CD14-positive monocyte (primary cell): Measurements from ENCODE around the gene PSMD13. TPM values are rescaled to one million over a fixed set of nuclear protein-coding genes. Genes with fewer than 3 reads are reported as not detected.

Experiments used
- DNase-seq, 3 donors: peaks; one replicate each; pipeline ENCODE4 v3.0.0-alpha.2; 2011 to 2022
- H2AFZ ChIP-seq: 2 replicates; pipeline ENCODE4 v1.6.0; 2012; ENCODE audit warnings: mild to moderate bottlenecking, low read depth, low read length, inconsistent platforms; ENCODE audit not compliant: insufficient read depth, poor library complexity, severe bottlenecking
- H3K27ac ChIP-seq, 2 donors: 1 replicate in 1 of 2; 2 replicates in 1 of 2; pipeline ENCODE4 v1.5.1; 2012 to 2013; ENCODE audit warnings: low read length in 2 of 2, control low read depth in 1 of 2, inconsistent platforms in 1 of 2, low read depth in 1 of 2, mild to moderate bottlenecking in 1 of 2
- H3K27me3 ChIP-seq, 2 donors: one replicate each; pipeline versions ENCODE4 v1.6.0 to v1.6.1; 2011 to 2013; ENCODE audit warnings: low read length in 2 of 2; ENCODE audit not compliant: control insufficient read depth in 2 of 2, insufficient read depth in 2 of 2
- H3K36me3 ChIP-seq, 2 donors: replicated peaks in 1 of 2; 1 replicate in 1 of 2; 2 replicates in 1 of 2; pipeline versions ENCODE4 v1.5.1 to v1.6.1; 2012 to 2013; ENCODE audit warnings: low read length in 2 of 2, control low read depth in 1 of 2, inconsistent platforms in 1 of 2, mild to moderate bottlenecking in 1 of 2; ENCODE audit not compliant: insufficient read depth in 2 of 2, control insufficient read depth in 1 of 2
- H3K4me1 ChIP-seq, 2 donors: 1 replicate in 1 of 2; 2 replicates in 1 of 2; pipeline versions ENCODE4 v1.5.1 to v1.6.1; 2012 to 2013; ENCODE audit warnings: low read length in 2 of 2, control low read depth in 1 of 2, inconsistent platforms in 1 of 2, mild to moderate bottlenecking in 1 of 2, moderate library complexity in 1 of 2; ENCODE audit not compliant: insufficient read depth in 2 of 2, control insufficient read depth in 1 of 2
- H3K4me2 ChIP-seq: replicated peaks from 2 replicates; pipeline ENCODE3; 2012; ENCODE audit warnings: low read length, moderate library complexity, mild to moderate bottlenecking; ENCODE audit not compliant: poor library complexity, severe bottlenecking; ENCODE audit errors: extremely low read depth
- H3K4me3 ChIP-seq, 3 experiments: fragments of 200-600 bp in 1 of 3; sonication (generic) in 1 of 3; replicated peaks in 1 of 3; 1 replicate in 2 of 3; 2 replicates in 1 of 3; pipeline ENCODE4 v1.5.1; 2011 to 2013; ENCODE audit warnings: low read length in 3 of 3, mild to moderate bottlenecking in 3 of 3, control low read depth in 2 of 3, low read depth in 2 of 3, inconsistent platforms in 1 of 3, moderate library complexity in 1 of 3
- H3K79me2 ChIP-seq: 2 replicates; pipeline ENCODE4 v1.6.0; 2012; ENCODE audit warnings: mild to moderate bottlenecking, control low read depth, inconsistent platforms, low read length, moderate library complexity; ENCODE audit not compliant: insufficient read depth
- H3K9ac ChIP-seq: 2 replicates; pipeline ENCODE4 v1.6.0; 2017; ENCODE audit warnings: low read length, mild to moderate bottlenecking; ENCODE audit not compliant: insufficient read depth, poor library complexity, severe bottlenecking
- H3K9me3 ChIP-seq, 2 donors: replicated peaks in 1 of 2; 1 replicate in 1 of 2; 2 replicates in 1 of 2; pipeline versions ENCODE4 v1.5.1 to v1.6.1; 2012 to 2013; ENCODE audit warnings: low read length in 2 of 2, control low read depth in 1 of 2; ENCODE audit not compliant: control insufficient read depth in 1 of 2, insufficient read depth in 1 of 2
- H4K20me1 ChIP-seq: 2 replicates; pipeline ENCODE4 v1.6.0; 2012; ENCODE audit warnings: mild to moderate bottlenecking, low read length, control low read depth, moderate library complexity; ENCODE audit not compliant: insufficient read depth
- H3K27ac Mint-ChIP-seq, 7 donors: one replicate each; pipeline ENCODE4 v1.8.0; 2020; ENCODE audit warnings: mild to moderate bottlenecking in 7 of 7, mixed read lengths in 7 of 7, moderate library complexity in 6 of 7, inconsistent platforms in 2 of 7
- H3K27me3 Mint-ChIP-seq, 3 donors: one replicate each; pipeline ENCODE4 v1.8.0; 2021 to 2022; ENCODE audit warnings: low read depth in 3 of 3, mild to moderate bottlenecking in 3 of 3, mixed read lengths in 3 of 3, moderate library complexity in 3 of 3, inconsistent platforms in 1 of 3
- H3K36me3 Mint-ChIP-seq, 2 donors: one replicate each; pipeline ENCODE4 v1.8.0; 2020; ENCODE audit warnings: mixed read lengths in 2 of 2, inconsistent platforms in 1 of 2, mild to moderate bottlenecking in 1 of 2
- H3K4me1 Mint-ChIP-seq: one replicate; pipeline ENCODE4 v1.8.0; 2020; ENCODE audit warnings: mild to moderate bottlenecking, mixed read lengths
- H3K4me3 Mint-ChIP-seq, 2 donors: one replicate each; pipeline ENCODE4 v1.8.0; 2020; ENCODE audit warnings: mild to moderate bottlenecking in 2 of 2, mixed read lengths in 2 of 2, moderate library complexity in 1 of 2
- H3K9me3 Mint-ChIP-seq, 7 donors: one replicate each; pipeline ENCODE4 v1.8.0; 2020 to 2022; ENCODE audit warnings: mixed read lengths in 7 of 7, mild to moderate bottlenecking in 6 of 7, moderate library complexity in 6 of 7, inconsistent platforms in 2 of 7
- WGBS: methylation state at CpG from one replicate; pipeline ENCODE4 v1.1.5; 2013; ENCODE audit warnings: missing lambda C conversion rate; ENCODE audit not compliant: insufficient coverage; 5-methylcytosine and 5-hydroxymethylcytosine counted together
- intact Hi-C, 2 donors: fragments of 100-400 bp; cut with micrococcal nuclease; formaldehyde crosslinking; loops; one replicate each; pipeline versions ENCODE4 v1.15.0 to v1.15.1; 2023
- polyA plus RNA-seq, 3 donors: library from polyadenylated mRNA; depleted of rRNA in 1 of 3; unstranded in 2 of 3; stranded (reverse) in 1 of 3; fragments of 300-500 nt in 2 of 3; fragments of >200 nt in 1 of 3; fragmentation: Illumina TruSeq in 2 of 3; gene quantifications; 1 replicate in 2 of 3; 2 replicates in 1 of 3; pipeline ENCODE4 v1.2.3, GENCODE V29; 2012 to 2021
- TF ChIP-seq, protein P1 (sequence below): fragments of 200-600 bp; IDR thresholded peaks from one replicate; pipeline ENCODE4 v1.8.0; 2022; ENCODE audit warnings: antibody characterized with exemption, mild to moderate bottlenecking

Gene PSMD13
- polyA plus RNA-seq, 3 donors = 136 to 272 (median 218) TPM

DNA sequence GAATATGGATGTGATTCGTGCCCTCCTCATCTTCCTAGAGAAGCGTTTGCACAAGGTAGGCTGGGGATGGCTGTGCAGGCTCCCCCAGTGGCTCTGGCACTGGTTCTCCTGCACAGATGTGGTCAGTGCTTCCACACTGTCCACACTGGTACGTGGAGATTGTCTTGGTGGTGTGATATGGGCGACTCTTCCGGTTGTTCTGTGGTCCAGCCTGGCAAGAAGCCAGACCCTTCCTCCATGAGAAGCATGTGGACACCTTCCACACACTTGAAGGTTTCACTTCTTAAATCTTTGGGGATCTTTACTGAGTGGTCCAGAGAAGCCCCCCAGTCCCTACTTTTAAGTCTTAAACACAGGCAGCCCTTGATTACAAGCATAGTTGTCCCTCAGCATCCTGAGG, 25.5 kb upstream of the PSMD13 start:
- Histone ChIP-seq H3K4me3 (no peak overlapping the region), H3K9me3 (no peaks in the 10 kb centered on the region), H3K79me2 (peaks cover 39% of the 10 kb centered on the region), H3K4me1 (peaks cover 22 to 34% of the 10 kb centered on the region in 2 donors), H2AFZ (no peak overlapping the region), H3K4me2 (no peak overlapping the region), H3K9ac (no peak overlapping the region), H3K27me3 (no peaks in the 10 kb centered on the region), H3K27ac (peak overlapping the region in 1 of 2 donors; percentile 100), H4K20me1 (peaks cover 56% of the 10 kb centered on the region), H3K36me3 (peaks cover 63 to 68% of the 10 kb centered on the region in 2 donors)
- H3K4me1 Mint-ChIP-seq = peaks cover 29% of the 10 kb centered on the region
- WGBS = 100% methylated on average over 2 of the region's 5 CpGs
- no peak for DNase-seq
- intact Hi-C loops = no loop called here
- peak overlapping the region in 4 of 7 donors; percentile 7 to 72 (median 30) for H3K27ac Mint-ChIP-seq
- peaks cover 56 to 70% of the 10 kb centered on the region in 2 donors for H3K36me3 Mint-ChIP-seq
- TF ChIP-seq, protein P1, sequence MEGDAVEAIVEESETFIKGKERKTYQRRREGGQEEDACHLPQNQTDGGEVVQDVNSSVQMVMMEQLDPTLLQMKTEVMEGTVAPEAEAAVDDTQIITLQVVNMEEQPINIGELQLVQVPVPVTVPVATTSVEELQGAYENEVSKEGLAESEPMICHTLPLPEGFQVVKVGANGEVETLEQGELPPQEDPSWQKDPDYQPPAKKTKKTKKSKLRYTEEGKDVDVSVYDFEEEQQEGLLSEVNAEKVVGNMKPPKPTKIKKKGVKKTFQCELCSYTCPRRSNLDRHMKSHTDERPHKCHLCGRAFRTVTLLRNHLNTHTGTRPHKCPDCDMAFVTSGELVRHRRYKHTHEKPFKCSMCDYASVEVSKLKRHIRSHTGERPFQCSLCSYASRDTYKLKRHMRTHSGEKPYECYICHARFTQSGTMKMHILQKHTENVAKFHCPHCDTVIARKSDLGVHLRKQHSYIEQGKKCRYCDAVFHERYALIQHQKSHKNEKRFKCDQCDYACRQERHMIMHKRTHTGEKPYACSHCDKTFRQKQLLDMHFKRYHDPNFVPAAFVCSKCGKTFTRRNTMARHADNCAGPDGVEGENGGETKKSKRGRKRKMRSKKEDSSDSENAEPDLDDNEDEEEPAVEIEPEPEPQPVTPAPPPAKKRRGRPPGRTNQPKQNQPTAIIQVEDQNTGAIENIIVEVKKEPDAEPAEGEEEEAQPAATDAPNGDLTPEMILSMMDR = no peak
- H3K9me3 Mint-ChIP-seq = no peaks in the 10 kb centered on the region
- peaks cover 0 to 6% (median 2%) of the 10 kb centered on the region in 3 donors for H3K27me3 Mint-ChIP-seq
- peak overlapping the region in 1 of 2 donors; percentile 20 for H3K4me3 Mint-ChIP-seq

DNA sequence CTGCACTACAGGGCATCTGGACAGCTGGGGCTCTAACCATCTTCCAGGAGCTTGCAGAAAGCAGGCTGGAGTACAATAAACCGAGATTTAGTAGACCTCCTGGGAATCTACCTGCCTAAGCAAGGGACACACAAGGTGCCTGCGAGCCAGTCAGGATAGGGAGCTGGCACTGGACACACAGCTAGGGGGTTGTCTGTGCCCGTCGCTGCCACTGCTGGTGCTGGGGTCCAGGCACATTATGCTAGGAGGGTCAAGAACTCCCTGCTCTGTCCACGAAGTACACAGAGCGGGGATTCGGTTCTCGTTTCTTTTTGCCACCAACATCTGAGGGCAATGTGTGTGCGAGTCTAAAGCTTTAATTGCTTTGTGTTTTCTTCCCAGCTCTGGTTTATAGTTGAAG, 25.0 kb upstream of the PSMD13 start:
- TF ChIP-seq, protein P1 = no peak
- peaks cover 56 to 71% of the 10 kb centered on the region in 2 donors for H3K36me3 Mint-ChIP-seq
- H3K27ac Mint-ChIP-seq = peak overlapping the region in 2 of 7 donors; percentile 48 to 57
- peaks cover 24% of the 10 kb centered on the region for H3K4me1 Mint-ChIP-seq
- no peak for DNase-seq
- H4K20me1 ChIP-seq = peaks cover 54% of the 10 kb centered on the region
- no peaks in the 10 kb centered on the region for H3K27me3 ChIP-seq
- no peak overlapping the region for H3K27ac ChIP-seq
- H3K4me3 Mint-ChIP-seq = no peak overlapping the region
- intact Hi-C loops = no loop called here
- peaks cover 34% of the 10 kb centered on the region for H3K79me2 ChIP-seq
- H2AFZ ChIP-seq = no peak overlapping the region
- no peak overlapping the region for H3K4me2 ChIP-seq
- H3K9me3 ChIP-seq = no peaks in the 10 kb centered on the region
- no peak overlapping the region for H3K9ac ChIP-seq
- H3K4me1 ChIP-seq = peaks cover 18 to 30% of the 10 kb centered on the region in 2 donors
- no peak overlapping the region for H3K4me3 ChIP-seq
- peaks cover 65 to 69% of the 10 kb centered on the region in 2 donors for H3K36me3 ChIP-seq
- peaks cover 0 to 6% (median 2%) of the 10 kb centered on the region in 3 donors for H3K27me3 Mint-ChIP-seq
- H3K9me3 Mint-ChIP-seq = no peaks in the 10 kb centered on the region
- 97% methylated on average over 8 of the region's 9 CpGs for whole genome bisulfite sequencing
